HEK293 (cell line): Measurements from ENCODE around the gene HTR1D.

Source experiments
- CTCF ChIA-PET: fragments of 350-600 bp; formaldehyde crosslinking; extraction: SDS; loops from one replicate; lab custom pipeline; 2021; ENCODE audit warnings: antibody characterized with exemption; lab: Yijun Ruan, JAX
- POLR2A ChIA-PET: fragments of 300-600 bp; formaldehyde crosslinking; extraction: SDS; loops from one replicate; lab custom pipeline; 2020; ENCODE audit warnings: antibody characterized with exemption, inconsistent platforms; lab: Yijun Ruan, JAX
- H3K27ac ChIP-seq: fragments of 200-500 bp; sonication (Bioruptor generic); 2 replicates; pipeline ENCODE4 v1.5.1; 2014; ENCODE audit warnings: low read depth, low read length, control low read depth, inconsistent platforms; ENCODE audit errors: extremely low read depth
- H3K36me3 ChIP-seq, 2 experiments: fragments of 200-500 bp in 1 of 2; sonication (Bioruptor generic) in 1 of 2; 1 replicate in 1 of 2; 2 replicates in 1 of 2; pipeline ENCODE4 v1.5.1; 2014 to 2017; ENCODE audit warnings: inconsistent platforms in 2 of 2, low read length in 2 of 2; ENCODE audit not compliant: control insufficient read depth in 2 of 2, insufficient read depth in 1 of 2
- H3K4me1 ChIP-seq: fragments of 200-500 bp; sonication (Bioruptor generic); 2 replicates; pipeline ENCODE4 v1.5.1; 2014; ENCODE audit warnings: mild to moderate bottlenecking, low read length, inconsistent platforms; ENCODE audit not compliant: control insufficient read depth, insufficient read depth
- H3K4me3 ChIP-seq: 2 replicates; pipeline ENCODE4 v1.5.1; 2011; ENCODE audit warnings: low read depth, mild to moderate bottlenecking, control low read depth, low read length, moderate library complexity
- H3K9me3 ChIP-seq: fragments of 200-500 bp; sonication (Bioruptor generic); 2 replicates; pipeline ENCODE4 v1.5.1; 2014; ENCODE audit warnings: low read depth, low read length, inconsistent platforms; ENCODE audit not compliant: control insufficient read depth, insufficient read depth
- ELK4 ChIP-seq: IDR thresholded peaks from 2 replicates; pipeline ENCODE4 v1.6.1; 2011; ENCODE audit warnings: mild to moderate bottlenecking, low read depth, low read length, borderline replicate concordance
- GLI2 ChIP-seq: fragments of 450-650 bp; formaldehyde crosslinking; IDR thresholded peaks from 2 replicates; pipeline ENCODE4; 2017; ENCODE audit warnings: missing biosample characterization, missing genetic modification characterization, low read depth, borderline replicate concordance
- HIC1 ChIP-seq: fragments of 450-650 bp; formaldehyde crosslinking; IDR thresholded peaks from 2 replicates; pipeline ENCODE4 v1.5.1; 2016; ENCODE audit warnings: missing biosample characterization, missing genetic modification characterization
- KLF10 ChIP-seq: fragments of 450-650 bp; IDR thresholded peaks from 2 replicates; pipeline ENCODE4 v1.5.1; 2018; ENCODE audit warnings: missing biosample characterization, mild to moderate bottlenecking, missing genetic modification characterization
- MEIS1 ChIP-seq: sonication (generic); formaldehyde crosslinking; IDR thresholded peaks from 2 replicates; pipeline ENCODE4 v1.8.1; 2022; ENCODE audit warnings: missing genetic modification reagents, mild to moderate bottlenecking, borderline replicate concordance
- OSR2 ChIP-seq: fragments of 450-650 bp; formaldehyde crosslinking; IDR thresholded peaks from 2 replicates; pipeline ENCODE4 v1.5.1; 2016; ENCODE audit warnings: missing biosample characterization, missing genetic modification characterization
- PRDM1 ChIP-seq: fragments of 450-650 bp; formaldehyde crosslinking; IDR thresholded peaks from 2 replicates; pipeline ENCODE4; 2016; ENCODE audit warnings: missing biosample characterization, missing genetic modification characterization
- SP3 ChIP-seq: fragments of 450-650 bp; formaldehyde crosslinking; IDR thresholded peaks from 2 replicates; pipeline ENCODE4 v1.5.1; 2016; ENCODE audit warnings: missing biosample characterization, missing genetic modification characterization
- ZFHX2 ChIP-seq: fragments of 450-650 bp; formaldehyde crosslinking; conservative IDR thresholded peaks from 2 replicates; pipeline ENCODE4 v1.5.1; 2016; ENCODE audit warnings: missing biosample characterization, missing genetic modification characterization
- ZFP41 ChIP-seq: fragments of 450-650 bp; formaldehyde crosslinking; IDR thresholded peaks from 2 replicates; pipeline ENCODE4 v1.5.1; 2016; ENCODE audit warnings: missing biosample characterization, missing genetic modification characterization, borderline replicate concordance
- ZNF140 ChIP-seq: fragments of 450-650 bp; formaldehyde crosslinking; IDR thresholded peaks from 2 replicates; pipeline ENCODE4 v1.5.1; 2016; ENCODE audit warnings: missing biosample characterization, missing genetic modification characterization
- ZNF155 ChIP-seq: fragments of 450-650 bp; formaldehyde crosslinking; IDR thresholded peaks from 2 replicates; pipeline ENCODE4 v1.5.1; 2016; ENCODE audit warnings: missing biosample characterization, missing genetic modification characterization
- ZNF221 ChIP-seq: fragments of 450-650 bp; formaldehyde crosslinking; IDR thresholded peaks from 2 replicates; pipeline ENCODE4 v1.5.1; 2017; ENCODE audit warnings: missing biosample characterization, missing genetic modification characterization, borderline replicate concordance
- ZNF223 ChIP-seq: fragments of 450-650 bp; formaldehyde crosslinking; IDR thresholded peaks from 2 replicates; pipeline ENCODE4 v1.5.1; 2016; ENCODE audit warnings: missing biosample characterization, missing genetic modification characterization
- ZNF324 ChIP-seq: fragments of 450-650 bp; formaldehyde crosslinking; IDR thresholded peaks from 2 replicates; pipeline ENCODE4 v1.5.1; 2016; ENCODE audit warnings: missing biosample characterization, missing genetic modification characterization
- ZNF362 ChIP-seq: fragments of 450-650 bp; formaldehyde crosslinking; IDR thresholded peaks from 2 replicates; pipeline ENCODE4 v1.5.1; 2016; ENCODE audit warnings: missing biosample characterization, missing genetic modification characterization
- ZNF623 ChIP-seq: fragments of 450-650 bp; formaldehyde crosslinking; IDR thresholded peaks from 2 replicates; pipeline ENCODE4 v1.5.1; 2016; ENCODE audit warnings: missing biosample characterization, missing genetic modification characterization
- ZNF626 ChIP-seq: fragments of 450-650 bp; sonication (Bioruptor Pico); formaldehyde crosslinking; IDR thresholded peaks from 2 replicates; pipeline ENCODE4 v1.5.1; 2018; ENCODE audit warnings: missing biosample characterization, missing genetic modification characterization, inconsistent platforms
- ZNF692 ChIP-seq: fragments of 450-650 bp; formaldehyde crosslinking; IDR thresholded peaks from 2 replicates; pipeline ENCODE4 v1.5.1; 2016; ENCODE audit warnings: missing biosample characterization, missing genetic modification characterization
- TF ChIP-seq, protein P1 (sequence below): fragments of 450-650 bp; formaldehyde crosslinking; IDR thresholded peaks from 2 replicates; pipeline ENCODE4 v1.5.1; 2016; ENCODE audit warnings: missing biosample characterization, missing genetic modification characterization
- TF ChIP-seq, protein P2 (sequence below): fragments of 450-650 bp; formaldehyde crosslinking; IDR thresholded peaks from 2 replicates; pipeline ENCODE4 v1.5.1; 2016; ENCODE audit warnings: missing biosample characterization, missing genetic modification characterization
- TF ChIP-seq, protein P3 (sequence below): fragments of 450-650 bp; formaldehyde crosslinking; IDR thresholded peaks from 2 replicates; pipeline ENCODE4 v1.5.1; 2016; ENCODE audit warnings: missing biosample characterization, missing genetic modification characterization

Gene HTR1D

DNA sequence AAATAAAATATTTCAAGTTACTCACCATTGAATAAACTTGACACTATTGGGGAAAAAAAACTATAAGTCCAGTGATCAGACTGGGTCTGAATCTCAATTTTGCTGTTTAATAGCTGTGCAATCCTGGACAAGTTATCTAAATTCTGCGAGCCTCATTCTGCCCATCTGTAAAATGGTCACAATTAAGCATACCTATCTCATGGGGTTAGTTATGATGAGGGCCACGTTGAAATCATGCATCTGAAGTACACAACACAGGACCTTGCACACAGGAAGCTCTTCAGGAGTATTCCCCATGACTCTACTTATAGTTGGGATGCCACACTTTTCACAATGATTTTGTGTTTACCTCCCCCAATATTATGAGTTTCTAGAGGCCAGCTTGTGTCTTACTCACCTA is 3.8 kb upstream of the HTR1D start:
- H3K27ac ChIP-seq: no peak overlapping the region
- ChIA-PET CTCF (interaction anchor here (0.6 to 1.2 kb wide), 6 partner anchors 11 to 424 kb away, joined by 3 to 4 read pairs (median 3); no protein-coding TSS in a partner anchor), POLR2A (interaction anchor here (0.7 kb wide), 1 partner anchor 113 kb away, joined by 4 read pairs; no protein-coding TSS in a partner anchor)
- H3K36me3 ChIP-seq: no peaks in the 10 kb centered on the region
- H3K4me3 ChIP-seq: no peak overlapping the region
- no peak for TF ChIP-seq ZNF692
- no peak for TF ChIP-seq MEIS1 (CRISPR knock-in tag)
- no peak for TF ChIP-seq ZNF221 (tag by site-specific recombination)
- TF ChIP-seq GLI2: no peak
- TF ChIP-seq KLF10 (tag by site-specific recombination): no peak
- TF ChIP-seq ZNF155 (tag by site-specific recombination): no peak
- TF ChIP-seq ZNF626 (tag by site-specific recombination): no peak
- TF ChIP-seq PRDM1: no peak
- no peak for TF ChIP-seq ZNF324 (tag by site-specific recombination)
- TF ChIP-seq, protein P1, sequence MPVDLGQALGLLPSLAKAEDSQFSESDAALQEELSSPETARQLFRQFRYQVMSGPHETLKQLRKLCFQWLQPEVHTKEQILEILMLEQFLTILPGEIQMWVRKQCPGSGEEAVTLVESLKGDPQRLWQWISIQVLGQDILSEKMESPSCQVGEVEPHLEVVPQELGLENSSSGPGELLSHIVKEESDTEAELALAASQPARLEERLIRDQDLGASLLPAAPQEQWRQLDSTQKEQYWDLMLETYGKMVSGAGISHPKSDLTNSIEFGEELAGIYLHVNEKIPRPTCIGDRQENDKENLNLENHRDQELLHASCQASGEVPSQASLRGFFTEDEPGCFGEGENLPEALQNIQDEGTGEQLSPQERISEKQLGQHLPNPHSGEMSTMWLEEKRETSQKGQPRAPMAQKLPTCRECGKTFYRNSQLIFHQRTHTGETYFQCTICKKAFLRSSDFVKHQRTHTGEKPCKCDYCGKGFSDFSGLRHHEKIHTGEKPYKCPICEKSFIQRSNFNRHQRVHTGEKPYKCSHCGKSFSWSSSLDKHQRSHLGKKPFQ (tag by site-specific recombination): no peak
- TF ChIP-seq, protein P2, sequence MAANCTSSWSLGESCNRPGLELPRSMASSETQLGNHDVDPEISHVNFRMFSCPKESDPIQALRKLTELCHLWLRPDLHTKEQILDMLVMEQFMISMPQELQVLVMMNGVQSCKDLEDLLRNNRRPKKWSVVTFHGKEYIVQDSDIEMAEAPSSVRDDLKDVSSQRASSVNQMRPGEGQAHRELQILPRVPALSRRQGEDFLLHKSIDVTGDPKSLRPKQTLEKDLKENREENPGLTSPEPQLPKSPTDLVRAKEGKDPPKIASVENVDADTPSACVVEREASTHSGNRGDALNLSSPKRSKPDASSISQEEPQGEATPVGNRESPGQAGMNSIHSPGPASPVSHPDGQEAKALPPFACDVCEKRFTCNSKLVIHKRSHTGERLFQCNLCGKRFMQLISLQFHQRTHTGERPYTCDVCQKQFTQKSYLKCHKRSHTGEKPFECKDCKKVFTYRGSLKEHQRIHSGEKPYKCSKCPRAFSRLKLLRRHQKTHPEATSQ (tag by site-specific recombination): no peak
- no peak for TF ChIP-seq ZNF140 (tag by site-specific recombination)
- no peak for TF ChIP-seq SP3
- TF ChIP-seq ZFP41 (tag by site-specific recombination): no peak
- no peak for TF ChIP-seq ZNF623
- TF ChIP-seq ZNF362 (tag by site-specific recombination): no peak
- no peak for TF ChIP-seq OSR2 (tag by site-specific recombination)
- H3K9me3 ChIP-seq: no peaks in the 10 kb centered on the region
- no peaks in the 10 kb centered on the region for H3K4me1 ChIP-seq

- Histone ChIP-seq H3K4me3 (peak overlapping the region; percentile 51), H3K9me3 (no peaks in the 10 kb centered on the region), H3K36me3 (no peaks in the 10 kb centered on the region), H3K4me1 (no peaks in the 10 kb centered on the region), H3K27ac (no peak overlapping the region; the same call in 1 of the 2 replicates)
- POLR2A ChIA-PET: interaction anchor here (1.1 kb wide), 1 partner anchor 11 kb away, joined by 3 read pairs; no protein-coding TSS in a partner anchor
- CTCF ChIA-PET: interaction anchor here (0.6 to 2.0 kb wide), 25 partner anchors 10 to 242 kb away, joined by 3 to 13 read pairs (median 4); no protein-coding TSS in a partner anchor
- TF ChIP-seq, protein P3, sequence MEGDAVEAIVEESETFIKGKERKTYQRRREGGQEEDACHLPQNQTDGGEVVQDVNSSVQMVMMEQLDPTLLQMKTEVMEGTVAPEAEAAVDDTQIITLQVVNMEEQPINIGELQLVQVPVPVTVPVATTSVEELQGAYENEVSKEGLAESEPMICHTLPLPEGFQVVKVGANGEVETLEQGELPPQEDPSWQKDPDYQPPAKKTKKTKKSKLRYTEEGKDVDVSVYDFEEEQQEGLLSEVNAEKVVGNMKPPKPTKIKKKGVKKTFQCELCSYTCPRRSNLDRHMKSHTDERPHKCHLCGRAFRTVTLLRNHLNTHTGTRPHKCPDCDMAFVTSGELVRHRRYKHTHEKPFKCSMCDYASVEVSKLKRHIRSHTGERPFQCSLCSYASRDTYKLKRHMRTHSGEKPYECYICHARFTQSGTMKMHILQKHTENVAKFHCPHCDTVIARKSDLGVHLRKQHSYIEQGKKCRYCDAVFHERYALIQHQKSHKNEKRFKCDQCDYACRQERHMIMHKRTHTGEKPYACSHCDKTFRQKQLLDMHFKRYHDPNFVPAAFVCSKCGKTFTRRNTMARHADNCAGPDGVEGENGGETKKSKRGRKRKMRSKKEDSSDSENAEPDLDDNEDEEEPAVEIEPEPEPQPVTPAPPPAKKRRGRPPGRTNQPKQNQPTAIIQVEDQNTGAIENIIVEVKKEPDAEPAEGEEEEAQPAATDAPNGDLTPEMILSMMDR (tag by site-specific recombination): 0 out of 2 replicates have a peak, but pooled peaks have one; percentile 11
- TF ChIP-seq ZNF223 (tag by site-specific recombination): no peak
- TF ChIP-seq ZFHX2 (tag by site-specific recombination): no peak
- no peak for TF ChIP-seq ELK4
- TF ChIP-seq HIC1 (tag by site-specific recombination): no peak
These were observed 406 bp downstream of the HTR1D start for GRCh38 chr1:23216771-23217420.
